ENCODE data around the gene MOV10L1. TPM values are rescaled to one million over a fixed set of nuclear protein-coding genes. Genes with fewer than 3 reads are reported as not detected.
A peak's percentile ranks its signal among the peaks of the same experiment; 100 is the strongest.

The MOV10L1 gene
- total and polyA plus RNA-seq, 9 of the 15 experiments (the other 6 are each of a cell fraction or from before 2014, with no cell fraction given): 0.06 to 0.43 (median 0.15) TPM

DNA sequence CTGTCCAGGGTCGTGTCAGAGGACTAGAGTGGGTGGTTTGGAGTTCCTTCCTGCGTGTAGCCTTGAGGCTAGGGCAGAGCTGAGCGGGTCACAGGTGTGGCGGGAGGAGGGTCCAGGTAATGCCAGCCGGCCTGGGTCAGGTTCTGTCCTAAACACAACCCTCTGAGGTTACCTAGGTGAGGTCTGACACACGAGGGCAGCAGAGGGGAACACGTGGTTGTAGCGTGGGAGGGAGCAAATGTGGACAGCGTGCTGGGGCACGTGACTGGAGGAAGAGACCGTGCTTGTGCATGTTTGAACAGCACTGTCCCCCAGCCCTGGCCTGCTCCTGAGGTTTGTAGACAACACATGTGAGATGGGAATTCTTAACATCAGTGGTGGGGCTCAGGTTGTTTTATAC is 13.1 kb downstream of the MOV10L1 start (continued):
- TF ChIP-seq, protein P1, sequence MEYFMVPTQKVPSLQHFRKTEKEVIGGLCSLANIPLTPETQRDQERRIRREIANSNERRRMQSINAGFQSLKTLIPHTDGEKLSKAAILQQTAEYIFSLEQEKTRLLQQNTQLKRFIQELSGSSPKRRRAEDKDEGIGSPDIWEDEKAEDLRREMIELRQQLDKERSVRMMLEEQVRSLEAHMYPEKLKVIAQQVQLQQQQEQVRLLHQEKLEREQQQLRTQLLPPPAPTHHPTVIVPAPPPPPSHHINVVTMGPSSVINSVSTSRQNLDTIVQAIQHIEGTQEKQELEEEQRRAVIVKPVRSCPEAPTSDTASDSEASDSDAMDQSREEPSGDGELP (CRISPR knock-in tag; IDR thresholded peaks at IDR 0.05; ENCODE audit: borderline replicate concordance): peak; percentile 35; the same call in 1 of the 2 replicates
- TF ChIP-seq CREB1 (IDR thresholded peaks at IDR 0.05) (no peak), CREB1 (CRISPR knock-in tag; IDR thresholded peaks at IDR 0.05) (peak; percentile 45; the same call in 1 of the 2 replicates), EP400 (IDR thresholded peaks at IDR 0.05) (peak; percentile 33), ZNF263 (CRISPR knock-in tag; IDR thresholded peaks at IDR 0.05; ENCODE audit: borderline replicate concordance) (peak; percentile 52; the same call in 1 of the 2 replicates), KLF13 (tag; IDR thresholded peaks at IDR 0.05; ENCODE audit: borderline replicate concordance, low read depth) (0 out of 2 replicates have a peak, but pooled peaks have one; percentile 34), CHD1 (IDR thresholded peaks at IDR 0.05; ENCODE audit: low read length) (no peak), TFE3 (CRISPR knock-in tag; IDR thresholded peaks at IDR 0.05) (peak; percentile 69), CBFA2T2 (conservative IDR thresholded peaks at IDR 0.05) (peak; percentile 36; the same call in 1 of the 2 replicates), TFAM (CRISPR knock-in tag; conservative IDR thresholded peaks at IDR 0.05) (no peak), ZNF280B (CRISPR knock-in tag; IDR thresholded peaks at IDR 0.05) (no peak), E2F4 (CRISPR knock-in tag; IDR thresholded peaks at IDR 0.05; ENCODE audit: low read depth) (peak; percentile 34; the same call in 1 of the 2 replicates), USF2 (CRISPR knock-in tag; IDR thresholded peaks at IDR 0.05) (peak; percentile 90), NR3C1 (CRISPR knock-in tag; IDR thresholded peaks at IDR 0.05) (no peak), CXXC5 (CRISPR knock-in tag; IDR thresholded peaks at IDR 0.05) (peak; percentile 83), ZNF12 (CRISPR knock-in tag; IDR thresholded peaks at IDR 0.05) (no peak), KLF16 (IDR thresholded peaks at IDR 0.05) (no peak), BHLHE40 (IDR thresholded peaks at IDR 0.05; ENCODE audit: low read length) (peak; percentile 92), MYC (IDR thresholded peaks at IDR 0.05; ENCODE audit: low read depth, low read length) (peak; percentile 92), MYC (CRISPR knock-in tag; IDR thresholded peaks at IDR 0.05; ENCODE audit: borderline replicate concordance, low read depth) (peak; percentile 40; the same call in 1 of the 2 replicates)
- TF ChIP-seq, protein P2, sequence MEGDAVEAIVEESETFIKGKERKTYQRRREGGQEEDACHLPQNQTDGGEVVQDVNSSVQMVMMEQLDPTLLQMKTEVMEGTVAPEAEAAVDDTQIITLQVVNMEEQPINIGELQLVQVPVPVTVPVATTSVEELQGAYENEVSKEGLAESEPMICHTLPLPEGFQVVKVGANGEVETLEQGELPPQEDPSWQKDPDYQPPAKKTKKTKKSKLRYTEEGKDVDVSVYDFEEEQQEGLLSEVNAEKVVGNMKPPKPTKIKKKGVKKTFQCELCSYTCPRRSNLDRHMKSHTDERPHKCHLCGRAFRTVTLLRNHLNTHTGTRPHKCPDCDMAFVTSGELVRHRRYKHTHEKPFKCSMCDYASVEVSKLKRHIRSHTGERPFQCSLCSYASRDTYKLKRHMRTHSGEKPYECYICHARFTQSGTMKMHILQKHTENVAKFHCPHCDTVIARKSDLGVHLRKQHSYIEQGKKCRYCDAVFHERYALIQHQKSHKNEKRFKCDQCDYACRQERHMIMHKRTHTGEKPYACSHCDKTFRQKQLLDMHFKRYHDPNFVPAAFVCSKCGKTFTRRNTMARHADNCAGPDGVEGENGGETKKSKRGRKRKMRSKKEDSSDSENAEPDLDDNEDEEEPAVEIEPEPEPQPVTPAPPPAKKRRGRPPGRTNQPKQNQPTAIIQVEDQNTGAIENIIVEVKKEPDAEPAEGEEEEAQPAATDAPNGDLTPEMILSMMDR (IDR thresholded peaks at IDR 0.05 in 2 of 3, conservative IDR thresholded peaks at IDR 0.05 in 1 of 3; ENCODE audit: insufficient read depth in 2 of 3, low read depth in 1 of 3, low read length in 3 of 3): peak in 2 of 3 experiments; percentile 16 to 24; a peak in 1 of 6 replicates

All from K562 (cell line).